Ovary (tissue), 9 donors: ENCODE results near the gene PRKCQ. TPM values are rescaled to one million over a fixed set of nuclear protein-coding genes. Genes with fewer than 3 reads are reported as not detected.

Experiments used
- DNase-seq, 5 donors: peaks; one replicate each; pipeline ENCODE4 v3.0.0-alpha.2; 2019 to 2020
- H3K27ac ChIP-seq, 2 donors: fragments of 200-600 bp; one replicate each; pipeline versions ENCODE4 v1.5.1 to v1.8.0; 2019 to 2022
- H3K27me3 ChIP-seq: fragments of 200-600 bp; one replicate; pipeline ENCODE4 v1.8.0; 2022
- H3K36me3 ChIP-seq: fragments of 200-600 bp; sonication (generic); one replicate; pipeline ENCODE4 v1.5.1; 2019
- H3K4me1 ChIP-seq: one replicate; pipeline ENCODE4 v1.8.1; 2013; ENCODE audit warnings: mild to moderate bottlenecking, moderate library complexity; ENCODE audit not compliant: insufficient read depth
- H3K4me3 ChIP-seq: fragments of 200-600 bp; sonication (generic); one replicate; pipeline ENCODE4 v1.5.1; 2017
- H3K9me3 ChIP-seq, 2 donors: fragments of 200-600 bp in 1 of 2; sonication (generic) in 1 of 2; one replicate each; pipeline versions ENCODE4 v1.5.1 to v1.8.1; 2013 to 2019; ENCODE audit warnings: mild to moderate bottlenecking in 1 of 2, moderate library complexity in 1 of 2
- EP300 ChIP-seq: sonication (generic); formaldehyde crosslinking; IDR thresholded peaks from one replicate; pipeline ENCODE4 v1.6.1; 2017; ENCODE audit warnings: antibody characterized with exemption
- POLR2A ChIP-seq: fragments of 450-650 bp; IDR thresholded peaks from one replicate; pipeline ENCODE4 v1.6.1; 2017; ENCODE audit warnings: antibody characterized with exemption, mild to moderate bottlenecking, moderate library complexity
- WGBS, 3 donors: extraction: QIAGEN DNeasy Blood & Tissue Kit in 1 of 3; methylation state at CpG; one replicate each; pipeline versions ENCODE4 v1.1.5 to v1.1.7; 2013 to 2017; 5-methylcytosine and 5-hydroxymethylcytosine counted together
- intact Hi-C, 4 donors: fragments of 100-400 bp; cut with DNase I; formaldehyde crosslinking; loops; one replicate each; pipeline versions ENCODE4 v1.11.0 to v1.15.1; 2022 to 2023
- polyA plus RNA-seq, 2 donors: library from polyadenylated mRNA; stranded (reverse); fragments of 200-250 nt in 1 of 2; fragments of 350-450 nt in 1 of 2; fragmentation: Illumina TruSeq in 1 of 2; extraction: RNeasy Lipid Tissue Mini Kit (QIAGEN cat#74804) in 1 of 2; gene quantifications; one replicate each; pipeline ENCODE4 v1.2.3, GENCODE V29; 2013 to 2014
- total RNA-seq, 7 donors: library from RNA; depleted of rRNA in 2 of 7; stranded (reverse); fragments of >200 nt in 2 of 7; fragmentation: NEBNext Ultra II Directional in 3 of 7; extraction: Animal tissue kit (Norgen Biotek cat#: 25700) in 3 of 7; gene quantifications; one replicate each; pipeline versions ENCODE4 v1.1.0 to v1.2.4, GENCODE V29; 2016 to 2023
- TF ChIP-seq, protein P1 (sequence below), 3 donors: fragments of 450-650 bp in 2 of 3; fragments of 200-600 bp in 1 of 3; IDR thresholded peaks; one replicate each; pipeline versions ENCODE4 v1.5.1 to v1.8.0; 2016 to 2022; ENCODE audit warnings: antibody characterized with exemption in 3 of 3, mild to moderate bottlenecking in 1 of 3
- donor health status: DM: no; HTN: no; CAD: no; lungs with moderate emphysema.
- donor health status: DM: no; HTN: no; CAD: no.
- donor health status: Bipolar disorder and iron deficiency.
- donor health status: DM: yes; HTN: yes; CAD: no.
- donor health status: DM: no; HTN: no; CAD: no.
- donor health status: DM: yes; HTN: yes; CAD: no.

PRKCQ gene
- total and polyA plus RNA-seq, 9 donors: 0.71 to 3.6 (median 1.1) TPM

DNA sequence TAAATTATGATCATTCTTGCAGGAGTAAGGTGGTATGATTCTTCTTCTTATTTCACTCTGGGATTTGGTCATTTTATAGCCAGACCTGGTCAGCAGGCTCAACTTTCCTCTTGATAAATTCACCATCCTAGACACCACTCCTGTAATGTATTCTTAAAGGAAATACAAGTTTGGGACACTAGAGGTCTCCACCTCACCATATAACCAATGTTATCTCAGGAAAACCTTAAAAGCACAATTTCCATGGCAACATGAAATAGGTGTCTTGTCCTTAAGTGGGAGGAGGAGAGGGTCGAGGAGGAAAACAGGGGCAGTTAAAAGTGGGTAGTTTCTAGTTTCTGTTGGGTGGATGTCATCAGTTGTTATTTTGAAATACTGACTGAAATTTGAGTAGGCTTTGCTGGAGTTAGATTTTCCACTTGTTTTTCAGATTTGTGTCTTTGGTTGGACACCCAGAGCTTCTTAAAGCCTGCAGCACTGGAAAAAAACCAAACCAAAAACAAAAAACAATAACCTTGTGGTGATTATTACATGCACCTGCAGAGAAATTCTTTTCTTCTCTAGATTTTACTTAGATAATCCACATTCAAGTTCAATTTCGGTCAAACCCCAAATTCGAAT is 163.1 kb downstream of the PRKCQ start:
- 62 to 67% (median 63%) methylated on average over 3 of the region's 3 CpGs for WGBS, 3 donors

DNA sequence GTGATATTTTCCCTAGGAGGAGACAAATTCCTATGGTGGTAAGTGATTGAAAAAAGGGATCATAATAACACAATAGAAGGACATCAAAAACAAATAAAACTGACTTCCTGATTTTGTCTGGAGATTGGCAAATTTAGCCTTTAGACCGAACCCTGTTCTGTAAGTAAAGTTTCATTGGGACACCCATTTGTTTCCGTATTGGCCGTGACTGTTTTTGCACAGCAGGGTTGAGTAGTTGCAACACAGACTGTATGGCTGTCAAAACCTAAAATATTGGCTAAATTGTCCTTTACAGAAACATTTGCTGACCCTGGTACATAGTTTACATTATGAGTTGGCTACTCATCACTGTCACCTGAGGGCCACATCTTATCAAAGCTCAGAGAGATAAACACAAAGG is 168.6 kb downstream of the PRKCQ start:
- Histone ChIP-seq H3K36me3 (no peaks in the 10 kb centered on the region), H3K4me1 (peaks cover 7% of the 10 kb centered on the region), H3K9me3 (no peaks in the 10 kb centered on the region), H3K27ac (no peak overlapping the region), H3K27me3 (no peaks in the 10 kb centered on the region), H3K4me3 (no peak overlapping the region)
- TF ChIP-seq, protein P1, sequence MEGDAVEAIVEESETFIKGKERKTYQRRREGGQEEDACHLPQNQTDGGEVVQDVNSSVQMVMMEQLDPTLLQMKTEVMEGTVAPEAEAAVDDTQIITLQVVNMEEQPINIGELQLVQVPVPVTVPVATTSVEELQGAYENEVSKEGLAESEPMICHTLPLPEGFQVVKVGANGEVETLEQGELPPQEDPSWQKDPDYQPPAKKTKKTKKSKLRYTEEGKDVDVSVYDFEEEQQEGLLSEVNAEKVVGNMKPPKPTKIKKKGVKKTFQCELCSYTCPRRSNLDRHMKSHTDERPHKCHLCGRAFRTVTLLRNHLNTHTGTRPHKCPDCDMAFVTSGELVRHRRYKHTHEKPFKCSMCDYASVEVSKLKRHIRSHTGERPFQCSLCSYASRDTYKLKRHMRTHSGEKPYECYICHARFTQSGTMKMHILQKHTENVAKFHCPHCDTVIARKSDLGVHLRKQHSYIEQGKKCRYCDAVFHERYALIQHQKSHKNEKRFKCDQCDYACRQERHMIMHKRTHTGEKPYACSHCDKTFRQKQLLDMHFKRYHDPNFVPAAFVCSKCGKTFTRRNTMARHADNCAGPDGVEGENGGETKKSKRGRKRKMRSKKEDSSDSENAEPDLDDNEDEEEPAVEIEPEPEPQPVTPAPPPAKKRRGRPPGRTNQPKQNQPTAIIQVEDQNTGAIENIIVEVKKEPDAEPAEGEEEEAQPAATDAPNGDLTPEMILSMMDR (IDR thresholded peaks at IDR 0.05): no peak
- TF ChIP-seq POLR2A (no peak), EP300 (no peak)
- WGBS, 3 donors: 89 to 95% (median 94%) methylated on average over 3 of the region's 3 CpGs
- DNase-seq: no peak
- intact Hi-C loops: no loop called here

More for the DNA sequence above, 163.1 kb downstream of the PRKCQ start:
- Histone ChIP-seq H3K27me3 (no peaks in the 10 kb centered on the region), H3K4me1 (no peaks in the 10 kb centered on the region), H3K4me3 (no peak overlapping the region), H3K9me3 (no peaks in the 10 kb centered on the region), H3K36me3 (no peaks in the 10 kb centered on the region), H3K27ac (no peak overlapping the region)
- DNase-seq: no peak
- intact Hi-C loops: no loop called here
- TF ChIP-seq EP300: no peak
- TF ChIP-seq, protein P1 (IDR thresholded peaks at IDR 0.05): peak in 2 of 3 donors; percentile 42 to 44

DNA sequence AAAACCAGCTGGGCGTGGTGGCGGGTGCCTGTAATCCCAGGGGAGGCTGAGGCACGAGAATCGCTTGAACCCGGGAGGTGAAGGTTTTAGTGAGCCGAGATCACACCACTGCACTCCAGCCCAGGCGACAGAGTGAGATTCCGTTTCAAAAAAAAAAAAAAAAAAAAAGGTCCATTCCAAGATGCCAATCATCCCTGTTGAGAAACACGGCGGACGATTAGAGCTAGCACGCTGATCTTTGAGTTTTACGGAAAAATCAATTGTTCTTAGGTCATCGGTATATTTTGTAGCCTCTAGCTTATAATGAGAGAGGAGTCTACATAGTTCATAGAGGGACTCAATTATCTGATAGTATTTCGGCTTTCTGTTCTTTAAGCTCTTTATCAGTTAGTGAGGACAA is 169.2 kb downstream of the PRKCQ start:
- H3K9me3 ChIP-seq: no peaks in the 10 kb centered on the region
- 87 to 93% (median 88%) methylated on average over 15 of the region's 15 CpGs for WGBS, 3 donors
- H3K4me3 ChIP-seq: no peak overlapping the region
- TF ChIP-seq, protein P1 (IDR thresholded peaks at IDR 0.05): no peak
- TF ChIP-seq POLR2A: no peak
- DNase-seq: no peak
- H3K27me3 ChIP-seq: no peaks in the 10 kb centered on the region
- no peak overlapping the region for H3K27ac ChIP-seq
- no peaks in the 10 kb centered on the region for H3K36me3 ChIP-seq
- intact Hi-C loops: no loop called here
- peaks cover 7% of the 10 kb centered on the region for H3K4me1 ChIP-seq

DNA sequence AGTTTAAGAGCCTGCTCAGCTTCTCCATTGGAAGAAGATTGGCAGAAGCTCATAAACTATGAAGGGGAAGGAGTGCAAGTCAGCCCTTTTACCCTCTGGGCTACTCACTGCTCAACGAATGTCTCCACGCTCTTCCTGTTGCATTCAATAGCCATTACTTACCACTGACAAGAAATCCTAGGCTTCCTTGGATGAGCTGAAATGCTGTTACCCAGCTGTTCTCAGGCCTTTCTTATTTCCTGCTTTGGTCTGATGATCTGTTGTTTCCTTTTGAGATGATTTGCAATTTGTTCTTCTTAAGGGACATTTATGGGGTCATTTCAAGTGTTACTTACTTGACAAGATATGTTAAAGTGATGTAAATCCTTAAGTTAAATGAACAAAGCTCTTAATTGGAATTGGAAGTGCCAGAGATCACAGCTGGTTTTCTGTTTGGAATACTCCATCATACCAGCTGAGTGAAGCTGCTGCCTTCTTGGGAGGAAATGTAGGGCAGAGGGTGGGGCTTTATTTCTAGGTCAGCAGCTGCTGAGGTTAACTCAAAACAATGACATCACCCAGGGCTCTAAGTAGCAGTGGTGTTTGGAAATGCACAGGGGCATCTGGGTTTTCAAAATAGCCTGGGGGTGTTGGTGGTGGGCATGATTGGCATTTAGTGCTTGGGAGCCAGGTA is 170.0 kb downstream of the PRKCQ start:
- intact Hi-C loops: no loop called here
- 11 to 30% (median 19%) methylated on average over 2 of the region's 2 CpGs for WGBS, 3 donors
- H3K4me3 ChIP-seq: no peak overlapping the region

More for the DNA sequence above, 170.0 kb downstream of the PRKCQ start:
- Histone ChIP-seq H3K4me1 (peaks cover 7% of the 10 kb centered on the region), H3K9me3 (no peaks in the 10 kb centered on the region), H3K27me3 (no peaks in the 10 kb centered on the region), H3K36me3 (no peaks in the 10 kb centered on the region), H3K27ac (peak overlapping the region; percentile 12 to 16)
- no peak for TF ChIP-seq EP300
- TF ChIP-seq POLR2A: no peak
- TF ChIP-seq, protein P1 (IDR thresholded peaks at IDR 0.05): no peak
- DNase-seq: peak in 3 of 5 donors; percentile 31 to 37 (median 34)
